Brain microvascular endothelial cell (primary cell): ENCODE results near the gene NHLRC4.

Source experiments
- DNase-seq: peaks from one replicate; pipeline ENCODE4 v3.0.0-alpha.2; 2020
- H3K27ac ChIP-seq: fragments of 250-450 bp; sonication (Bioruptor Pico); 2 replicates; pipeline ENCODE4 v1.5.1; 2020; ENCODE audit warnings: mild to moderate bottlenecking, moderate library complexity
- H3K27me3 ChIP-seq: fragments of 250-450 bp; sonication (Bioruptor Pico); replicated peaks from 2 replicates; pipeline ENCODE4 v1.5.1; 2020; ENCODE audit warnings: mild to moderate bottlenecking
- H3K36me3 ChIP-seq: fragments of 250-450 bp; sonication (Bioruptor Pico); replicated peaks from 2 replicates; pipeline ENCODE4 v1.5.1; 2020; ENCODE audit warnings: mild to moderate bottlenecking
- H3K4me3 ChIP-seq: 2 replicates; pipeline ENCODE4 v1.5.1; 2011; ENCODE audit warnings: low read depth, mild to moderate bottlenecking, control low read depth, low read length, moderate library complexity
- CTCF ChIP-seq: IDR thresholded peaks from 2 replicates; pipeline ENCODE4 v1.5.1; 2011; ENCODE audit warnings: low read depth, mild to moderate bottlenecking, moderate library complexity, low read length, control low read depth, inconsistent platforms; ENCODE audit errors: missing control alignments
- in situ Hi-C: cut with HindIII; loops from 2 replicates; pipeline ENCODE4 v1.10.0; 2017; ENCODE audit warnings: low sequenced_read_pairs, low pct_ligation_motif_present

Gene NHLRC4

GRCh38 chr16:559021-559380 lies 7.8 kb upstream of the NHLRC4 start:
- no peak overlapping the region for H3K27ac ChIP-seq
- TF ChIP-seq CTCF = no peak
- H3K4me3 ChIP-seq = no peak overlapping the region
- in situ Hi-C loops = no loop called here
- no peak for DNase-seq
- peaks cover 2% of the 10 kb centered on the region for H3K36me3 ChIP-seq
- H3K27me3 ChIP-seq = peaks cover 36% of the 10 kb centered on the region

GRCh38 chr16:559411-560203 lies 7.2 kb upstream of the NHLRC4 start:
- H3K4me3 ChIP-seq = no peak overlapping the region
- no peak overlapping the region for H3K27ac ChIP-seq
- no peaks in the 10 kb centered on the region for H3K36me3 ChIP-seq
- TF ChIP-seq CTCF = no peak
- in situ Hi-C loops = no loop called here
- DNase-seq = no peak
- peaks cover 36% of the 10 kb centered on the region for H3K27me3 ChIP-seq

- Histone ChIP-seq H3K36me3 (no peaks in the 10 kb centered on the region), H3K27me3 (peaks cover 36% of the 10 kb centered on the region), H3K27ac (no peak within 1 kb of the TSS), H3K4me3 (no peak within 1 kb of the TSS)
- DNase-seq = no peak
- no peak for TF ChIP-seq CTCF
- in situ Hi-C loops = no loop called here
Observed at GRCh38 chr16:560204-560700, 6.6 kb upstream of the NHLRC4 start, which contains the start of gene PRR35. Gene PRR35 (plus strand): TSS chr16:560394. CDS start chr16:563295, 2,901 bp downstream.

DNA sequence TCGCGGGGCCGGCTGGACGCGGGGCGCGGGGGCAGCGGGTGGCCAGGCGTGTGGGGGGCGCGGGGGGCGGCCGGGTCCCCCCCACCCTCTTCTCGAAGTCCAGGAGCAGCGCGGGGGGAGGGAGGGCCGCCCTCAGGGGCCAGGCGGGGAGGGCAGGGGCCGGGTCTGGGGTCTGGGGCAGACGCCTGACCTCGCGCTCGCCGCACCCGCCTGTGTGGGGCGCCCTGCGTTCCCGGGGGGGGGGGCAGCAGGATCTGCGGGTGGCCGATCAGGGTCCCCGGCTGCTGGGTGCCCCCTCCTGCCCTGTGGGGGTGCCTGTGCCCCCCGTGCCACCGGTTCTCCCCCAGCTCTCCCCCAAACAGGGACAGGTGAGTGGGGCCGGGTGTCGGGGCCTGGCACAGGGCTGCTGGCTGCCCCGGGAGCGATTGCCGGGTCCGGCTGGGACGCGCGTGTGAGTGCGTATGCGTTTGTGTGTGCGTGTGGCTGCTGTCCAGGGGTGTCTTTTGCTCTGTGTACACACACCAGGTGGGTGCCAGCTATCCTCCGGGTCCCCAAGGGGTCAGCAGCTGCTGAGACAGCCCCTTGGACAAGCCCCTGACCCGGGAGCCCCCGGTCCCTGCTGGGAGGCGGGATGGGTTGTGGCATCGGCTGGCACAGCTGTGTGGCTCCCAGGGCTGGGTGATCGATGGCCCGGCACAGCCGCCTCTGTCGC lies 5.9 kb upstream of the NHLRC4 start:
- in situ Hi-C loops = no loop called here
- Histone ChIP-seq H3K27ac (no peak overlapping the region), H3K27me3 (peaks cover 36% of the 10 kb centered on the region), H3K36me3 (no peaks in the 10 kb centered on the region), H3K4me3 (no peak overlapping the region)
- no peak for DNase-seq
- no peak for TF ChIP-seq CTCF

DNA sequence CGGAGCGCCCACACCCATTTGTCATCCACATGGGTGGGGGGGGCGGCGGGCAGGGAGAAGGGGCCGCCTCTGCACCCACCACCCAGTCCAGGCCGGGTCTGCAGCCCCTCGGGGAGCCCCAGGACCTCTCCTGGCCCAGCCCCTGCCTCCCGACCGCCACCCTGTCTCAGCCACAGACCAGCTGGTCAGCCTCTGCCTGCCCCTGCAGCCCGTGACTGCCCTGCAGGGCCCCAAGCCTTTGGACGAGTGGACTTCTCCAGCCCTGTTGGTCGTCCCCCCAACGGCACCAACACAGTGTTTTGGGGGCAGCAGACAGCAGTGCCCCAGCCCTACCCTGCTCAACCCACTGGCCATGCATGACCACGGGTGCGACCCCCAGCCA lies 5.4 kb upstream of the NHLRC4 start:
- H3K4me3 ChIP-seq = no peak overlapping the region
- no peak for TF ChIP-seq CTCF
- no peak overlapping the region for H3K27ac ChIP-seq
- H3K36me3 ChIP-seq = no peaks in the 10 kb centered on the region
- H3K27me3 ChIP-seq = peaks cover 36% of the 10 kb centered on the region
- DNase-seq = no peak
- in situ Hi-C loops = no loop called here
